Islet of Langerhans (tissue), 1 donor: Measurements from ENCODE around the gene GATM.
"Not testable (repeated sequence)": the region's sequence is repeated elsewhere in the genome, so short reads cannot be mapped to it uniquely, and the experiment has no call there.

Source experiments
- FAIRE-seq: peaks from one replicate; lab custom pipeline; 2011; peaks lifted over from hg19 to GRCh38; lab: Jason Lieb, UNC

GATM gene

DNA sequence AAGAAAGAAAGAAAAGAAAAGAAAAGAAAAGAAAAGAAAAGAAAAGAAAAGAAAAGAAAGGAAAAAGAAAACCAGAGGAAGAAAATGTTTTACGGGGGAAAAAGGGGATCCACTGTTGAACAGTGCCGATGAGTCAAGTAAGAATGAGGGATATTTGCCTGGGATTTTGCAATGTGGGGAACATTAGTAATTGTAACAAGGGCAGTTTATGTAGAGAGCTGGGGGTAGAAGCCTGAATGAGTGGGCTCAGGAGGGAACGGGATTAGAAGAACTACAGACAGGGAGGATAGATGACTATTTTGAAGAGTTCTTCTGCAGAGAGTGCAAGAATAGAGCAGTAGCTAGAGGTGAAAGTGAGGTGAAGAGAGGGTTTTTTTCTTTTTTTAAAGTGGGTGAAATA is 28.7 kb downstream of the GATM start:
- no peak for FAIRE-seq

DNA sequence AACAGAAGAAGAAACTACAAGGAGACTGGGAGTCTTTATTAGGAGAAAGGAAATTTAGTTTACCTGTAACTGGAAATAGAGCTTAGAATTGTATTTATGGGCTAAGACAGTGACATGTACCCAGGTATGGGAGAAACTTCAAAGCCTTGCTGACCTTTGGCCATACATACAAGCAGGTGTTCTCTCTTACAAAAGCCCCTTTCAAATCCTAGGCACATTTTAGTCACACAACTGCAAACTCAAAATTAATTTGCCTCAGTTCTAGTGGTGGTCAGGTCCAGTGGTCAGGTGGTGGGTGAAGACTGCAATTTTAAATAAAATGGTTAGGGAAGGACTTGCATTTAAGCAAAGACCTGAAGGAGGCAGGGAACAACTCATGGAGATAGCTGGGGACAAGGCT is 30.4 kb downstream of the GATM start:
- FAIRE-seq = no peak

DNA sequence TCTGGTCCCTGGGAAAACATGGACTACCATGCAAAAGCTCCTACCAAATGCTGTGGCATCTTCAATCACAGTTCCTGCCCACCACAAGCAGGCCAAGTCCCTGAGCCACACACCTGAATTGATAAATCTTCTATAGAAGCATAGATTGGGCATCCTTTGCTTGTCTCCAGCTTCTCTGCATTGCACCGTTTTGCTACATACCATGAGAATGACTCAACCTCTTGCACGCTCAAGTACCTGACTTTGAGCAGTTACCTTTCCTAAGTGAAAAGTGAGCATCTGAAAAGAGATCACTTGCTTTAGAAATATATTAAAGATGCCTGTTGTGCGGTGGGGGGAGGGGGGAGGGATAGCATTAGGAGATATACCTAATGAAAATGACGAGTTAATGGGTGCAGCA is 31.3 kb downstream of the GATM start:
- no peak for FAIRE-seq

DNA sequence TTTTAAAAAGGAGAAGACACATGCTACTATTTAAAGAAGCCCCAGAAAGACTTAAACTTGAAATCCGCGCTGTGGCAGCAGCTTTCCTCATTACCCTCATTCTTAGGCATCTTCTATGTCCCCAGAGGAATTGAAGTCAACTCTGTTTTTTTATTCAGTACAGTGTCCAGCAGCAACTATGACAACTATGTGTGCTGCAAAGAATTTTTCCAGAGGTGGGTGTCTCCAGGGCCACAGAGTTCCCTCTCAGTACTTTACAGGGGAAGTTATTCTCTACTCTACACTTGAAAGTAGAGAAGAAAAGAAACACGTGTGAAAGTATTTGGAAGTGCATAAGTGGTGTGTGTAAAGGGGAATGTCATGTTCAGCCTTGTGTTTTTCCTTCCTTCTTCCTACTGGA is 32.0 kb downstream of the GATM start:
- no peak for FAIRE-seq

DNA sequence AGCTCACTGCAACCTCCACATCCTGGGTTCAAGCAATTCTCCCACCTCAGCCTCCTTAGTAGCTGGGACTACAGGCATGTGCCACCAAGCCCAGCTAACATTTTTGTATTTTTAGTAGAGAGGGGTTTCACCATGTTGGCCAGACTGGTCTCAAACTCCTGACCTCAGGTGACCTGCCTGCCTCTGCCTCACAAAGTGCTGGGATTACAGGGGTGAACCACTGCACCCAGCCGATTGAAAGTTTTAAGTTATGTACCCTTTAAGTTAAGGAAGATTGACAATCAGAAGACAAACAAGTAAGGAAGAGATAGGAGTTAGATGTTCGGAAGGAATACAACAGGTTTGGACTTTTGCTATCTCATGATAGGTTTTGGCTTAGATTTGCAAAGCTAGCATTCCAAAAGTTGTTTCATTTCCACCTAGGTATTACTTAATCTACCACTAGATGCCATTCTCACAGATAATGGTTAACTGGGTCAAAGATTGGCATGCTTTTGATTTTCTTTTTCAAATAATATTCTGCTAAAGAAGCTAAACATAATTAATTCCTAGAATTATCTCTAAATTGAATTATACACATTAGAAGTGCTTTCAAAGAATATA is 35.0 kb downstream of the GATM start:
- no peak for FAIRE-seq

DNA sequence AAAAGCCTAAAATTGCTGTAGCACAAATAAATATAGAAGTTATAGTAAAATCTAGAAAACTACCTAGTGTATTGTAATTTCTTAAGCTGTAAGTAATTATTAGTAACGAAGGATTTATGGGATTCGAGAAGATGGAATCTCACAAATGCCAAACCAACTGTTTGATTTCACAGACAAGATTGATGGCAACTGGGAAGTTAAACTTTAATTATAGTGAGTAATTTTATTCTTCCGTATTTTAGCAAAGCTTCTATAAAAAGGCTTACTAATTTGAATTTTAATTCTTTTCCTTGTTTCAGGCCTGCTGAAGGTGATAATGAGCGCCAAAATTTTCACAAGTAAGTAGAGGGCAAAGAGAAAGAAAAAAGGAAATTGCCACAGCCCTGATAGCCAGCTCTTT is 36.6 kb downstream of the GATM start:
- FAIRE-seq = no peak

DNA sequence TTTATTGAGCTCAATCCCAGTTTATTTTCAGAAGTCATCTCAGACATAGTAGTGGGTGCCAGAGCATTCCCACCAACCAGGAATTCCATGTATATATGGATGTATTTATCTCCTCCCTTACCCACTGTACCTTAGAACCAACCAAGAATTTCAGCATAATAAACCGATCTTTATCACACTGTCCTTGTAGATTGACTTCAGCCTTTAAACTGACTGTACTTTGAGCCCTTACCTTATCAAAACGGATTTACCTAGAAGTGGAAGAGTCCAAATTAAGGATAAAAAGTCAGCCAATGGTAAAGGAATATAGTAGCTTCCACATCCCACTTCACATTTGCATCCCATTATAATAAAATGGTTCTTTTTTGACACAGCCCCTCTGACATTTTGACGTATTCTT is 37.9 kb downstream of the GATM start:
- FAIRE-seq = no peak

DNA sequence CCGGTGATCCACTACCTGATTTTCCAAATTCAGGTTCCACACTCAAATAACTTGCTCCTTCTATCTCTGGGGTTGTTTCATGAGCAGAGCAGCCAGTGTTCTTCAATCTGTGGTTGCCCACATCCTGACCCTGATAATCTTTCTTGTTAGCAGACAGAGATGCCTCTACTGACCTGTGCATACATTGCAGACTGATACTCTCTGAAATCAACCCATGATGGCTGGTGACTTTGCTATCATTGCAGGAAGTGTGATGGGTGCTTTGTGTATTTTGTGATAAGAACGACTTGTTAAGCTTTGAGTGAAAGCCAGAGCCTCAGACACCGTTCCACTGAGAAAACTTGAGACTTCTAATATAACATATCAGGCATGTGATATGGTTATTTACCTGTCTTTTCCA is 39.9 kb downstream of the GATM start:
- no peak for FAIRE-seq

DNA sequence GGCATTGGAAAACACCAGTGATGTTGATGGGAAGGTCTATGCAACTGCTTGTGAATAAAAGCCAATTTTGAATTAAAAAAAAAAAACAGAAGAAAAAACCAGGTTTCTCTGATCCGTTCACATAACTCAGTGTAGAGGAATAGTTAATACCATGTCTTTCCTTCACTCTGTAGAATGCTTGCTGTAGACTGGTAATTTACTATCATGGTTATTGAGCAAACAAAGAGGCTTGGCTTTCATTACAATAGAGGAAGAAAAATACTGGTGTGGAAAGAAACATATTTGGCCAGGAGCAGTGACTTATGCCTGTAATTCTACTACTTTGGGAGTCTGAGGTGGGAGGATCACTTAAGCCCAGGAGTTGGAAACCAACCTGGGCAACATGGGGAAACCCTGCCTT is 41.1 kb downstream of the GATM start:
- no peak for FAIRE-seq

DNA sequence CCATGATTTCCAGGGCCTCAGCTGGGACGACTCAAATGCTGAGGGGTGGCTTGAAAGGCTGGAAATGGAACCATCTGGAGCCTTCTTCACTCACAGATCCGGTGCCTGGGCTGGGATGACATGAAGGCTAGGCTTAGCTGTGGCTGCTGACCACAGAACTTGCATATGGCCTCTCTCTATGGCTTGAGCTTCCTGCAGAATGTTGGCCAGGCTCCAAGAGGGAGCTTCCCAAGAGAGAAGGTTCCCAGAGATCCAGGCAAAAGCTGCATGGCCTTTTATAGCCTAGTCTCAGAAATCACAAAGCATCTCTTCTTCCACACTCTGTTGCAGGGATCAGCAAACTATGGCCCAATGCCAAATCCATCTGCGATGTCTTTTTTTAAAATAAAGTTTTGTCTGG is 44.8 kb downstream of the GATM start:
- no peak for FAIRE-seq

DNA sequence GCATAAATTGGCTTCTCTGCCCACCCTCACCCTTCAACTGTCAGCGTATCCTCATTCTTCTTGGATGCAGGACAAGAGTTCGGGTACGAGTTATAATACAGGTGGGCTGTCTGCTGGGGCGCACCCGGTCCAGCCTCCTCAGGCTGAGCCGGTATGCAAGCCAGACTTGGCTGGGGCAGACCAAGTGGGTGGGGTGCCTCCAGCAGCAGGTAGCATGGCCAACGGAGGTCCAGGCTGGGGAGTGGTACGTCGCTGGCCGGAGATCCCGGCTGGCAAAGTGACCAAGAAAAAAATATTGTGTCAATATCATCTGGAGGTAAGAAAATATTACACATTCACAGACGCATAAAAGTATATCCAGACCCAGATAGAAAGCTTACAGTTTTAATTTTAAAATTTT is 45.6 kb downstream of the GATM start:
- no peak for FAIRE-seq

DNA sequence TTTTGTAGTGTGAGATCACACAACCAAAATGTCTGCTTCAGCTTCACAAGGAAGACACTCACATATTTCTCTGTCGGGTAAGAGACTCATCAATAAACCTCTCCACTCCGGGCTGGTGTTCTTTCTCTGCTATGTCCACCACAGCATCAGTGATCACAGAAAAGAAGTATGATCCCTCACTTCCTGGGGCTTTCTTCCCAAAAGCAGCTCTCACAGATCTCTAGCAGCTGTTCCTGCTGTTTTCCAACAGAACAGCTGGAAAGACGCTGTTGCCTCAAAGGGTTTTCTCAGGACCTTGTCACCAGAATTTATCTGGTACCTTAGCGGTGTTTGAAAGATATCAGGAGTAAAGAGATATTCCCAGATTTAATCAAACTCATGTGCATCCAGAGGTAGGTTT is 46.4 kb downstream of the GATM start:
- FAIRE-seq = no peak

DNA sequence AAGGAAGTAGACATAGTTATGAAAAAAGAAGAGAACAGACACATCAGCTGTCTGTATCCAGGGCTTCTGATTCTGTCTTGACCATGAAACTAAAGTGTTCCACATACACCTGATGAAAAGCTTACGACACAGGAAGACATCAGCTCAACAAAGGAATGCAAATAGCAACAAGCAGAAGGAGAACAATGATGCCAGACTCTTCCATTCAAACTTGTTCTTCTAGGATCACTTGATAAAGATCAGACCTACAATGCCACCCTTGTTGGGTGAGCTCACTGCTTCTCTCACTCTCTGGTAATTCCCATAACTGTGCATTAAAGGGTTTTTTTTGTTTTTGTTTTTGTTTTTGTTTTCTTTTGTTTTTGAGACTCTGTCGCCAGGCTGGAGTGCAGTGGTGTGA is 49.7 kb downstream of the GATM start:
- FAIRE-seq = no peak

DNA sequence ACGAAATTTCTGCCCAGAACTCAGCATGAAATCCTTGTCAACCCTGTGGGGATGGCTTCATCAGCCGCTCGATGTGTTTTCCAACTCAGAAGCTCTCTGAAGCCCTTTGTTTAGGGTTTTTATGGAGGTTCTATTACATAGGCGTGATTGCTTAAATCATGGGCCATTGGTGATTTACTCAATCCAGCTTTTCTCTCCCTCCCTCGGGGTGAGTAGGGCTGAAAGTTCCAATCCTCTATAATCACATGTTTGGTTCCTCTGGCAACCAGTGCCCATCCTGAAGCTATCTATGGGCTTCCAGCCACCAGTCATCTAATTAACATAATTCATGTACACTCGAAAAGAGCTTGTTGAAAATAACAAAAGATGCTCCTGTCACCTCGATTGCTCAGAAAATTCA is 51.6 kb downstream of the GATM start:
- no peak for FAIRE-seq

DNA sequence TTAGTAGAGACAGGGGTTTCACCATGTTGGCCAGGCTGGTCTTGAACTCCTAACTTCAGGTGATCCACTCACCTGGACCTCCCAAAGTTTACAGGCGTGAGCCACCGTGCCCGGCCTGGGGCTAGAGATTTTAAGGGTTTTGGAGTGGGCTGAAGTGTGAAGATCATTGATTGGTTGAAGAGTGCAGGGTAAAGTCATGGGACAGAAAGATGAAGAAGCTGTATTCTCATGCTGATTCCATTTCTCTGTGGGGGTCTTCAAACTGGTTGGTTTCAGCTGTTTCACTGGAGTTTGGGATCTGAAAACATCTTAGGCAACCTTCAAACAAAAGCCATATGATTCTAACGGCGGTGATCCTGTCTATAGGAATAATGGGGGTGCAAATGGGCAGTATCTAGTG is 52.1 kb downstream of the GATM start:
- FAIRE-seq = no peak

DNA sequence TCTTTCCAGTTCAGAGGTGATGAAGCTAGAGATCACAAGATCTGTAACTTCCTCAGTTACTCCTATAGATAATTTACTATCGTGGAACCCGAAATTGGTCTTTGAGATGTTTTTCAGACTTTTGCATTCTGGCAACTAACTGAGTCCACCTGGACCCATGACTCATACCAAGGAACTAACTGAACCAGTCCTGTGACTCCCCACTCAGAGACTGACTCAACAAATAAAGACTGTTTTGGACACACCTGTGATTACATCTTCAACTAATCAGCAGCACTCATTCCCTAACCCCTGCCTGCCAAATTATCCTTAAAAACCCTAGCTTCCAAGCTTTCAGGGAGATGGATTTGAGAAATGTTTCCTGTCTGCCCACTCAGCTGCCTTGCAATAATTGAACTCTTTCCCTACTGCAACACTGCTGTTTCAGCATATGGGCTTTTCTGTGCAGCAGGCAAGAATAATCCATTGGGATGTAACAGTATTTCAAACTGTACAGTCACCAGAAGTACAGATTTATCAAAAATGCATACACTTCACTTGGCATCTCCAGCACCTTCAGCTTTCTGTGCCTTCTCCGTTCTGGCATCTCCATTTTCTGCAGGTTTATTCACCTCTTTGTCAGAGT is 57.7 kb downstream of the GATM start:
- no peak for FAIRE-seq

DNA sequence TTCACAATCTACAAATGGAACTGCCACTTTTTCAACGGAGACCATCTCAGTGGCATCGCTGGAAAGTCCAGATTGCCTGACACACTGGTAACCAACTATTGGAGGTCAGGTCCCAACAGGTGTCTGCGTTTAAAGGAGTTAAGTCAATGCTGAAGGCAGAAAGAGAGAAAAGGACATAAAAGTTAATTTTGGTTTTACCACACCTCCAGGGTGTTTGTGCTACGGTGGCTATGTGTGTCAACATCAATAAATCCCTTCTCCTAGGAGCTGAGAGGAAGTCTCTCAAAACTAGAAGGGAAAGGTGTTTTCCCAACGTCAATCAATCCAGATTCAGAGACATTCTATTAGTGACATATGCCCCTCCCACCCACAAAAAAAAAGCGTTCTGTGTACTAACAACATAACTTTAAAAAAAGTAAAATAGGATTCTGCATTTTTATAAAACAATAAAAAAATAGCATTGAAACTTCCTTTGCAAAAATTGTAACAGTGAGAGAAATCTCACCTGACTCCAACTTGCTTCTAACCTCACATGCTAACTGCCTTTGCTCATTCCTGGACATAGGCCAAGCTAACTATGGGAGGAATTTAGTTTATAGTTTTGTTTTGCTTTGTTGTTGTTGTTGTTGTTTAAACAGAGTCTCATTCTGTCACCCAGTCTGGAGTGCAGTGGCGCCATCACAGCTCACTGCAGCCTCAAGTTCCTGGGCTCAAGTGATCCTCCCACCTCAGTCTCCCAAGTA is 58.7 kb downstream of the GATM start:
- FAIRE-seq = no peak

DNA sequence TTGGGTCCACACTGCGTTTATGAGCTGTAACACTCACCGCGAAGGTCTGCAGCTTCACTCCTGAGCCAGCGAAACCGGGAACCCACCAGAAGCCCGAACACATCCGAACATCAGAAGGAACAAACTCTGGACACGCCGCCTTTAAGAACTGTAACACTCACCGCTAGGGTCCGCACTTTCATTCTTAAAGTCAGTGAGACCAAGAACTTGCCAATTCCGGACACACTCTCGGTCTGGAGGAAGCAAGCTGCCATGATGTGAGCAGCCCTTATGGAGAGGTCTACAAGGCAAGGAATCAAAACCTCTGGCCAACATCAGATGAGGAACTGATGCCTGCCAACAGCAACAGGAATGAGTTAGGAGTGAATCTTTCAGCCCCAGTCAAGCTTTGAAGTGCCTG is 63.4 kb downstream of the GATM start:
- no peak for FAIRE-seq

DNA sequence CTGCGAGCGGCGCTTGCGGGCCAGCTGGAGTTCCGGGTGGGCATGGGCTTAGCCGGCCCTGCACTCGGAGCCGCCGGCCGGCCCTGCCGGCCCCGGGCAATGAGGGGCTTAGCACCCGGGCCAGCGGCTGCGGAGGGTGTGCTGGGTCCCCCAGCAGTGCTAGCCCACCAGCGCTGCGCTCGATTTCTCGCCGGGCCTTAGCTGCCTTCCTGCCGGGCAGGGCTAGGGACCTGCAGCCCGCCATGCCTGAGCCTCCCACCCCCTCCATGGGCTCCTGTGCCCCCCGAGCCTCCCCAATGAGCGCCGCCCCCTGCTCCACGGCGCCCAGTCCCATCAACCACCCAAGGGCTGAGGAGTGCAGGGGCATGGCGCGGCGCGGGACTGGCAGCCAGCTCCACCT is 64.2 kb downstream of the GATM start:
- FAIRE-seq = not testable (repeated sequence)
